K562 (cell line): ENCODE data around the gene HGS.

Experiments
- ESRRA ChIP-seq: fragments of 450-650 bp; IDR thresholded peaks from 2 replicates; pipeline ENCODE4 v1.6.1; 2014; ENCODE audit warnings: low read depth, mild to moderate bottlenecking, moderate library complexity, borderline replicate concordance
- HNRNPLL ChIP-seq: fragments of 200-400 bp; formaldehyde crosslinking; IDR thresholded peaks from 2 replicates; pipeline ENCODE4 v1.6.1; 2017; ENCODE audit warnings: low read length, low read depth, mild to moderate bottlenecking; ENCODE audit not compliant: poor library complexity, severe bottlenecking
- IRF1 ChIP-seq: sonication (generic); formaldehyde crosslinking; IDR thresholded peaks from 2 replicates; pipeline ENCODE4 v1.8.0; 2022; ENCODE audit warnings: missing genetic modification reagents, mild to moderate bottlenecking, borderline replicate concordance
- NFIC ChIP-seq: fragments of 450-650 bp; IDR thresholded peaks from 2 replicates; pipeline ENCODE4 v1.6.1; 2017; ENCODE audit warnings: mild to moderate bottlenecking, inconsistent platforms
- POLR2A ChIP-seq: fragments of 450-650 bp; conservative IDR thresholded peaks from 2 replicates; pipeline ENCODE4 v1.6.1; 2016
- POLR2AphosphoS5 ChIP-seq: IDR thresholded peaks from 2 replicates; pipeline ENCODE4 v1.6.1; 2011; ENCODE audit warnings: mild to moderate bottlenecking, low read depth, low read length, moderate library complexity; ENCODE audit not compliant: control insufficient read depth, insufficient read depth
- SREBF1 ChIP-seq: fragments of 150-350 bp; IDR thresholded peaks from 2 replicates; pipeline ENCODE4 v1.6.1; 2014; ENCODE audit warnings: antibody characterized with exemption, low read depth, low read length, borderline replicate concordance
- ZNF274 ChIP-seq: IDR thresholded peaks from 2 replicates; pipeline ENCODE4 v1.6.1; 2011; ENCODE audit warnings: low read depth, mild to moderate bottlenecking, low read length, moderate library complexity, borderline replicate concordance
- ZNF592 ChIP-seq: fragments of 450-650 bp; IDR thresholded peaks from 2 replicates; pipeline ENCODE4 v1.6.1; 2017; ENCODE audit warnings: antibody characterized with exemption, mild to moderate bottlenecking

- TF ChIP-seq POLR2A (no peak), IRF1 (no peak), HNRNPLL (no peak), ESRRA (no peak), NFIC (no peak), POLR2AphosphoS5 (no peak), SREBF1 (no peak), ZNF592 (no peak), ZNF274 (no peak)
These were observed 10.9 kb upstream of the HGS start for GRCh38 chr17:81672954-81673353.
